PFSK-1 (cell line): ENCODE data around the gene ABCB1.

Experiments used
- FOXP2 ChIP-seq: optimal IDR thresholded peaks from 2 replicates; pipeline ENCODE3; 2011; ENCODE audit warnings: borderline replicate concordance, control low read depth, inconsistent platforms; ENCODE audit not compliant: insufficient read depth; ENCODE audit errors: extremely low read length, extremely low read depth
- POLR2AphosphoS5 ChIP-seq: IDR thresholded peaks from 2 replicates; pipeline ENCODE4 v1.6.1; 2012; ENCODE audit warnings: low read depth, mild to moderate bottlenecking, control low read depth, low read length, moderate library complexity
- TF ChIP-seq, protein P1 (sequence below), 2 experiments: IDR thresholded peaks; 2 replicates each; pipeline versions ENCODE4 v1.6.1 to v1.8.0; 2011 to 2012; ENCODE audit warnings: low read depth in 2 of 2, low read length in 2 of 2, control low read depth in 1 of 2, inconsistent platforms in 1 of 2, mild to moderate bottlenecking in 1 of 2, moderate library complexity in 1 of 2; ENCODE audit not compliant: insufficient read depth in 1 of 2

DNA sequence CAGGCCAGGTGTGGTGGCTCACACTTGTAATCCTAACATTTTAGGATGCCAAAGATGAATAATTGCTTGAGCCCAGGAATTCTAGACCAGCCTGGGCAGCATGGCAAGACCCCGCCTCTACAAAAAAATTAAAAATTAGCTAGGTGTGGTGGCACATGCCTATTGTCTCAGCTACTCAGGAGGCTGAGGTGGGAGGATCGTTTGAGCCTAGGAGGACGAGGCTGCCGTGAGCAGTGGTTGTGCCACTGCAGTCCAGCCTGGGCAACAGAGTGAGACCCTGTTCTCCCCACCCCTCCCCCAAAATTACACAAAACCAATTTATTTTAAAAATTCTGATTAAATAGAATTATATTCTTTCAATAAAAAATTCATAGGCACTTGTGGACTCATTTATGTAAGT lies 39.0 kb downstream of the ABCB1 start:
- TF ChIP-seq FOXP2 (no peak), POLR2AphosphoS5 (no peak)
- TF ChIP-seq, protein P1, sequence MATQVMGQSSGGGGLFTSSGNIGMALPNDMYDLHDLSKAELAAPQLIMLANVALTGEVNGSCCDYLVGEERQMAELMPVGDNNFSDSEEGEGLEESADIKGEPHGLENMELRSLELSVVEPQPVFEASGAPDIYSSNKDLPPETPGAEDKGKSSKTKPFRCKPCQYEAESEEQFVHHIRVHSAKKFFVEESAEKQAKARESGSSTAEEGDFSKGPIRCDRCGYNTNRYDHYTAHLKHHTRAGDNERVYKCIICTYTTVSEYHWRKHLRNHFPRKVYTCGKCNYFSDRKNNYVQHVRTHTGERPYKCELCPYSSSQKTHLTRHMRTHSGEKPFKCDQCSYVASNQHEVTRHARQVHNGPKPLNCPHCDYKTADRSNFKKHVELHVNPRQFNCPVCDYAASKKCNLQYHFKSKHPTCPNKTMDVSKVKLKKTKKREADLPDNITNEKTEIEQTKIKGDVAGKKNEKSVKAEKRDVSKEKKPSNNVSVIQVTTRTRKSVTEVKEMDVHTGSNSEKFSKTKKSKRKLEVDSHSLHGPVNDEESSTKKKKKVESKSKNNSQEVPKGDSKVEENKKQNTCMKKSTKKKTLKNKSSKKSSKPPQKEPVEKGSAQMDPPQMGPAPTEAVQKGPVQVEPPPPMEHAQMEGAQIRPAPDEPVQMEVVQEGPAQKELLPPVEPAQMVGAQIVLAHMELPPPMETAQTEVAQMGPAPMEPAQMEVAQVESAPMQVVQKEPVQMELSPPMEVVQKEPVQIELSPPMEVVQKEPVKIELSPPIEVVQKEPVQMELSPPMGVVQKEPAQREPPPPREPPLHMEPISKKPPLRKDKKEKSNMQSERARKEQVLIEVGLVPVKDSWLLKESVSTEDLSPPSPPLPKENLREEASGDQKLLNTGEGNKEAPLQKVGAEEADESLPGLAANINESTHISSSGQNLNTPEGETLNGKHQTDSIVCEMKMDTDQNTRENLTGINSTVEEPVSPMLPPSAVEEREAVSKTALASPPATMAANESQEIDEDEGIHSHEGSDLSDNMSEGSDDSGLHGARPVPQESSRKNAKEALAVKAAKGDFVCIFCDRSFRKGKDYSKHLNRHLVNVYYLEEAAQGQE (IDR thresholded peaks at IDR 0.05; ENCODE audit: insufficient read depth in 1 of 2, low read depth in 2 of 2, low read length in 2 of 2): no peak
